Activated CD4-positive, CD25-positive, alpha-beta regulatory T cell treated with anti-CD3 and anti-CD28 coated beads, Interleukin-2, amount 50 U/mL, for 72 hours (primary cell): ENCODE data around the gene MUL1.

Experiments used
- DNase-seq: peaks from one replicate; pipeline ENCODE4 v3.0.0; 2021

Gene MUL1

DNA sequence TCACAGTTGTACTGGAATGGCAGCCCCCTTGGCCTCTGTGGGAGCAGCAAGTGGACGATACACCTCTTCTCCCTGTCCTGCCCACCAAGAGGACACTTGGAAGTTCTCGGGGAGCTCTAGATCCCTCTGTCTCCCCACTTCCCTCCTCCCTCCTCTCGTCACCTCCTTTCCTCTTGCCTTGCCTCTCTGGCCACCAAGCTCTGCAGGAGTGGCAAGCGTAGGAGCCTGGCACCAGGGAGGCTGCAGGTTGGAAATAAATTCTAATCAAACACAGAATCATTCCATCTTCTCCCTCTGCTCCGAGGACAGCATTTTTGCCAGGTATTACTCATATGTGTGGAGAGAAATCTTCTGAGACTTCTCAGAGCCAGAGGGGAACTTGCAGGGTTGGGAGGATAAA, 42.8 kb downstream of the MUL1 start:
- DNase-seq: no peak

DNA sequence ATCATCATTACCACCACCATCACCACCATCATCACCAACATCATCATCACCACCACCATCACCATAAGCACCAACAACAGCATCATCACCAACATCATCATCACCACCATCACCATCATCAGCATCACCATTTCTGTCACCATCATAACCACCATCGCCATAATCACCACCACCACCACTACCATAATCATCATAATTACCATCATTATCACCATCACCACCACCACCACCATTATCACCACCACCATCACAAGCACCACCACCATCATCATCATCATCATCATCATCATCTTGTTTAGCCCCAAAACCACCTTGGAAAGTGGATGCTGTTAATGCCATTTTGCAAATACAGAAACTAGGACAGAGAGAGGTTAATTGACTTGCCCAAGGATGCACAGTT, 44.4 kb downstream of the MUL1 start:
- DNase-seq: no peak

DNA sequence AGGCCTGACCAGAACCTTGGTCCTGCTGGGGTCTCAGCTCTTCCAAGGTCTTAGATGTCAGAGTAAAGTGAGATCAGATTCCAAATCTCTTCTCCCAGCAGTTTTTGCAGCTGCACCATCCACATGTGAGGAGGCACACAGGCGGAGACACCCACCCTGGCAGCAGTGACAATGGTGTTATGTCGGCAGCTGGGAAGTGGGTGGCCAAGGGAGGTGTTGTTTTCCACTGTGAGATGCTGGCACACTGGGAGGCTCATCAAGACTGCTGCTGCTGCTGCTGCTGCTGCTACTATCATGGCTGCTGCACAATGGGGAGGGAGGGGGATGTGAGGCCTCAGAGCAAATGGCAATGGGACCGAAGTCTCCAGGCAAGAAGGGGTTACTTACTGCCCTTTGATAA, 45.6 kb downstream of the MUL1 start:
- DNase-seq: no peak

DNA sequence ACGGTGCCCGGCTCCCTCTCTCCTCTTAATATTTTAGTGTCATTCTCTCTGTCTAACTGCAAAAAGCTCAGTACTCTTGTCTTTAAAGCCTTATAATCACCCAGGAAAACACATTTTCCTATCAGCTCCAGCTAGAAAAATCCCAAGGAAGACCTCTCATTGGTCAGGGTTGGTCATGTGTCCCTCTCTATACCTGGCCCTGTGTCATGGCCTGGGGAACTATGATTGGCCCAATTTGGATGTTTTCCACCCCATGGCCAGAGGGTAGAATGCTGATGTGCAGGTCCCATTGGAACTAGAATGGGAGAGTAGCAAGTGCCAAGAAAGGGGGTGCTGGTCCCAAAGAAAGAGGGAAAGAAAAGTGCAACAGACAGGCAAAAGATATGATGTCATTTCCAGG, 49.2 kb downstream of the MUL1 start:
- DNase-seq: no peak

DNA sequence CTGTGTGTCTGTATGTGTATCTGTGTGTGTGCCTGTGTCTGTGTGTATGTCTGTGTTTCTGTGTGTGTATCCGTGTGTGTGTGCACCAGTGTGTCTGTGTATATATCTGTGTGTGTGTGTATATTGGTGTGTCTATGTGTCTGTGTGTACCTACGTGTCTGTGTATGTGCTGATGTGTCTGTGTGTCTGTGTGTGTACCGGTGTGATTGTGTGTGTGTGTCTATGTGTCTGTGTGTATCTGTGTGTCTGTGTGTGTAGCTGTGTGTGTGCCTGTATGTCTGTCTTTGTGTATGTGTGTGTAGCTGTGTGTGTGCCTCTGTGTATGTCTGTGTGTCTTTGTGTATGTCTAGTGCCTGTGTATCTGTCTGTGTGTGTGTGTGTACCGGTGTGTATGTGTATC, 53.9 kb downstream of the MUL1 start:
- DNase-seq: no peak

DNA sequence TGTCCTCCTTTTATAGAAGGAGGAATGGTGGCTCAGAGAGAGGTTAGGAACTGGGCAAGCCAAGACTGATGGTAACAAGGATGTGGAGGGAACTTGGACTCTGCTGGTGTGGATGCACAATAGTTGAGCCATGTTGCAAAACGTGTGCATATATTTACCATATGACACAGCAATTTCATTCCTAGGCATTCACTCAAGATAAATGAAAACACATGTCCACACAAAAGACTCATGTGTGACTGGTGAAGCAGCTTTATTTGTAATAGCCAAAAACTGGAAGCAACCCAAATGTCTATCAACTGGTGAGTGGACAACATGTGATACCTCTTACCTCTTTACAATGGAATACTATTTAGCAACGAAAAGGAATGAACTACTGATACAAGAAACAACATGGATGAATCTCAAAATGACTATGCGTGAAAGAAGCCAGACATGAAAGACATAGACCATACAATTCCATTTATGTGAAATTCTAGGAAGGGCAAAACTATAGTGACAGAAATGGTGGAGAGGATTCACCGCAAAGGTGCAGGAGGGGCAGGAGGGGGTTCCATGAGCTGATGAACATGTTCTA, 58.1 kb downstream of the MUL1 start:
- DNase-seq: no peak
